Breast epithelium (tissue), 4 donors: ENCODE results near the gene SLC35D1. TPM values are rescaled to one million over a fixed set of nuclear protein-coding genes. Genes with fewer than 3 reads are reported as not detected.

Source experiments
- DNase-seq, 2 donors: peaks; one replicate each; pipeline ENCODE4 v3.0.0-alpha.2; 2019; ENCODE audit warnings: low spot score in 2 of 2
- H3K27ac ChIP-seq, 2 donors: fragments of 200-600 bp; sonication (generic) in 1 of 2; one replicate each; pipeline ENCODE4 v1.5.1; 2016 to 2019; ENCODE audit warnings: mild to moderate bottlenecking in 1 of 2
- H3K27me3 ChIP-seq, 2 donors: fragments of 200-600 bp; sonication (generic) in 1 of 2; one replicate each; pipeline versions ENCODE4 v1.5.1 to v1.6.0; 2017 to 2019; ENCODE audit warnings: control low read depth in 1 of 2, mild to moderate bottlenecking in 1 of 2
- H3K36me3 ChIP-seq: fragments of 200-600 bp; one replicate; pipeline ENCODE4 v1.5.1; 2019
- H3K4me1 ChIP-seq, 2 donors: fragments of 200-600 bp; sonication (generic); one replicate each; pipeline ENCODE4 v1.5.1; 2016 to 2019; ENCODE audit warnings: control low read depth in 1 of 2
- H3K4me3 ChIP-seq, 3 donors: fragments of 200-600 bp; sonication (generic); 1 replicate in 2 of 3; 2 replicates in 1 of 3; pipeline ENCODE4 v1.5.1; 2016 to 2019; ENCODE audit warnings: mild to moderate bottlenecking in 3 of 3, moderate library complexity in 2 of 3
- H3K9me3 ChIP-seq, 2 donors: fragments of 200-600 bp; sonication (generic) in 1 of 2; one replicate each; pipeline ENCODE4 v1.5.1; 2016 to 2019; ENCODE audit warnings: control low read depth in 1 of 2
- POLR2A ChIP-seq: fragments of 450-650 bp; IDR thresholded peaks from one replicate; pipeline ENCODE4 v1.6.1; 2016; ENCODE audit warnings: antibody characterized with exemption, mild to moderate bottlenecking, moderate library complexity
- POLR2AphosphoS5 ChIP-seq, 3 donors: sonication (generic); formaldehyde crosslinking; IDR thresholded peaks; one replicate each; pipeline ENCODE4 v1.6.1; 2017; ENCODE audit warnings: antibody characterized with exemption in 3 of 3
- intact Hi-C: fragments of 100-400 bp; cut with DNase I; formaldehyde crosslinking; loops from one replicate; pipeline ENCODE4 v1.15.1; 2023; ENCODE audit warnings: low total_unique reads
- total RNA-seq, 3 donors: library from RNA; depleted of rRNA; stranded (reverse); fragments of >200 nt; gene quantifications; one replicate each; pipeline ENCODE4 v1.1.0, GENCODE V29; 2016
- TF ChIP-seq, protein P1 (sequence below), 3 donors: fragments of 450-650 bp; IDR thresholded peaks; one replicate each; pipeline ENCODE4 v1.5.1; 2016 to 2017; ENCODE audit warnings: antibody characterized with exemption in 3 of 3, mild to moderate bottlenecking in 3 of 3, moderate library complexity in 3 of 3

SLC35D1 gene
- total RNA-seq, 3 donors from 2014 or later: 10.8 to 16.0 (median 11.5) TPM

DNA sequence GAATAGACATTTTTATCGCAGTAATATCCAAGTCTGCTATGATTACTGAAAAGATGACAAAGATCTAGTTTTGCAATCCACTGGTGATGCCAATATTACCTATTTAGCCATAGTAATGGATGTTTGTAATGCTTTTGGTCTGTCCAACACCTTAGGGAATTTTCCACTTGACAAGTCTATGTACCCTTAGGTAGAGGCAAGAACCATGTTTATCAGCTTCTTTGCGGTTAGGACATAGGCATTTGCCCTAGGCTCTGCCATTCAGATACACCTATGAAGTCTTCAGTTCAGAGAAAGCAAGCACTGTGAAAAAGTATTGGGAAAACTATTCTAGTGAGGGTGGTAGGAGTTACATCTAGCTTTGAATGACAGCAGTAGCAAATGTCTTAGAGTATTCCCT is 40.2 kb upstream of the SLC35D1 start:
- intact Hi-C loops: no loop called here

DNA sequence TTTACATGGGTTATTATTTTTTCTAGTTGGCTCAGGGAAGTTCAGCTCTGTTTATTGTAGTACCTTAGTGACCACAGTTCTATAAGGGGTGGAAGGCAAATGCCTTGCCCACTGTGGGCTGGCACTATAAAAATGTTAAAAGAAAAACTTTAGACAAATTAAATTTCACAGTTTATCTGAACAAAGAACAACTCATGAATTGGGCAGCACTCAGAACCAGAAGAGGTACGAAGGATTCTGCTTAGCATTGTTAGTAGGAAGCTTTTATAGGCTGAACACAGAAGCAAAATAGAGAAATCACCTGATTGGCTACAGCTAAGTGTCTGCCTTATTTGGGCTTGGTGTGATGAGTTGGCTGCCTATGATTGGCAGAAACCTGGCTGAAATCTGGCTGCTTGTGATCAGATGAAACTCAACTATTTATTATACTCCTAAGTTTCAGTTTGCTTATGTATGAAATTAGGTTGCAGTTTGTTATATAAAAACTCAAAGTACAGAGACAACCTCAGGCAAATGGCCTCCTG is 35.8 kb upstream of the SLC35D1 start:
- TF ChIP-seq POLR2A (no peak), POLR2AphosphoS5 (IDR thresholded peaks at IDR 0.05) (no peak)
- TF ChIP-seq, protein P1, sequence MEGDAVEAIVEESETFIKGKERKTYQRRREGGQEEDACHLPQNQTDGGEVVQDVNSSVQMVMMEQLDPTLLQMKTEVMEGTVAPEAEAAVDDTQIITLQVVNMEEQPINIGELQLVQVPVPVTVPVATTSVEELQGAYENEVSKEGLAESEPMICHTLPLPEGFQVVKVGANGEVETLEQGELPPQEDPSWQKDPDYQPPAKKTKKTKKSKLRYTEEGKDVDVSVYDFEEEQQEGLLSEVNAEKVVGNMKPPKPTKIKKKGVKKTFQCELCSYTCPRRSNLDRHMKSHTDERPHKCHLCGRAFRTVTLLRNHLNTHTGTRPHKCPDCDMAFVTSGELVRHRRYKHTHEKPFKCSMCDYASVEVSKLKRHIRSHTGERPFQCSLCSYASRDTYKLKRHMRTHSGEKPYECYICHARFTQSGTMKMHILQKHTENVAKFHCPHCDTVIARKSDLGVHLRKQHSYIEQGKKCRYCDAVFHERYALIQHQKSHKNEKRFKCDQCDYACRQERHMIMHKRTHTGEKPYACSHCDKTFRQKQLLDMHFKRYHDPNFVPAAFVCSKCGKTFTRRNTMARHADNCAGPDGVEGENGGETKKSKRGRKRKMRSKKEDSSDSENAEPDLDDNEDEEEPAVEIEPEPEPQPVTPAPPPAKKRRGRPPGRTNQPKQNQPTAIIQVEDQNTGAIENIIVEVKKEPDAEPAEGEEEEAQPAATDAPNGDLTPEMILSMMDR (IDR thresholded peaks at IDR 0.05): no peak
- H3K9me3 ChIP-seq: no peaks in the 10 kb centered on the region
- no peaks in the 10 kb centered on the region for H3K4me1 ChIP-seq
- no peaks in the 10 kb centered on the region for H3K36me3 ChIP-seq
- intact Hi-C loops: no loop called here
- no peak overlapping the region for H3K27ac ChIP-seq
- no peak overlapping the region for H3K4me3 ChIP-seq
- no peaks in the 10 kb centered on the region for H3K27me3 ChIP-seq
- no peak for DNase-seq

More for the DNA sequence above, 40.2 kb upstream of the SLC35D1 start:
- Histone ChIP-seq H3K9me3 (no peaks in the 10 kb centered on the region), H3K36me3 (no peaks in the 10 kb centered on the region), H3K4me1 (no peaks in the 10 kb centered on the region), H3K27ac (no peak overlapping the region), H3K4me3 (no peak overlapping the region), H3K27me3 (no peaks in the 10 kb centered on the region)
- TF ChIP-seq, protein P1 (IDR thresholded peaks at IDR 0.05): no peak
- no peak for TF ChIP-seq POLR2A
- TF ChIP-seq POLR2AphosphoS5 (IDR thresholded peaks at IDR 0.05): no peak
- no peak for DNase-seq

DNA sequence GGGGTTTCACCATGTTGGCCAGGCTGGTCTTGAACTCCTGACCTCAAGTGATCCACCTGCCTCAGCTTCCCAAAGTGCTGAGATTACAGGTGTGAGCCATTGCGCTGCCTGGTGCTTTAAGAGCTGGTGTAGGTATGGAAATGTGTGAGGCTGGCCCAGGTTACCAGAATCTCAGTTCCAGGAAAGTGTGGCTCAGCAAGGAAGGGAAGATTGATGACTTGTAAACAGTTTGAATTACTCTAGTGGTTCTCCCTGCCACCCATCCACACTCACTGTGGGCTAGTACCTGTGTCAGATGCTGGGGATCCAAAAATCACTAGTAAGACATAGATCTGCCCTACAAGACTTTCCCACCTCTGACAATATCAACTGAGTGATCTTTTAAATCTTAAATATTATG is 34.5 kb upstream of the SLC35D1 start:
- TF ChIP-seq POLR2A (no peak), POLR2AphosphoS5 (IDR thresholded peaks at IDR 0.05) (no peak)
- TF ChIP-seq, protein P1 (IDR thresholded peaks at IDR 0.05): no peak
- DNase-seq: no peak
- H3K9me3 ChIP-seq: no peaks in the 10 kb centered on the region
- no peaks in the 10 kb centered on the region for H3K4me1 ChIP-seq
- no peaks in the 10 kb centered on the region for H3K36me3 ChIP-seq
- intact Hi-C loops: no loop called here
- H3K27ac ChIP-seq: no peak overlapping the region
- H3K4me3 ChIP-seq: no peak overlapping the region
- no peaks in the 10 kb centered on the region for H3K27me3 ChIP-seq

DNA sequence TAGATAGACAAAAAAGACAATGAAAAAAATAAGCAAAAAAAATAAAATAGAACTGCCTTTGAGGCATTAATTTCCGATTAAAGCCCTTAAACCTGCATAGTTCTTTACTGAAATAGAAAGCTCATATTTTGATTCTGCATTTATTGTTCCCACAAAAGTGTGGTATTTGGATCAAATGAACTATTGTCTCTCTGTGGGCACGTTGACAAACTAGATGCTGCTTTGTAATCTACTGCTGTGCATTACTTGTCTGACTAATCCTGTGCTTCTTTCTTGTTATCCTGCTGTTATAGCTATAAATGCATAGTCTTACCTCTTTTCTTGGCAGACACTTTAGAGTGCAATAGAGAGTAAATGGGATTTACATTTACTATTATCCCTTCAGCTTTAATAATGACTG is 31.4 kb upstream of the SLC35D1 start:
- DNase-seq: no peak
- intact Hi-C loops: no loop called here
- H3K27ac ChIP-seq: no peak overlapping the region
- H3K9me3 ChIP-seq: no peaks in the 10 kb centered on the region
- H3K27me3 ChIP-seq: no peaks in the 10 kb centered on the region
- no peaks in the 10 kb centered on the region for H3K36me3 ChIP-seq
- TF ChIP-seq POLR2A: no peak
- H3K4me3 ChIP-seq: no peak overlapping the region
- no peaks in the 10 kb centered on the region for H3K4me1 ChIP-seq

DNA sequence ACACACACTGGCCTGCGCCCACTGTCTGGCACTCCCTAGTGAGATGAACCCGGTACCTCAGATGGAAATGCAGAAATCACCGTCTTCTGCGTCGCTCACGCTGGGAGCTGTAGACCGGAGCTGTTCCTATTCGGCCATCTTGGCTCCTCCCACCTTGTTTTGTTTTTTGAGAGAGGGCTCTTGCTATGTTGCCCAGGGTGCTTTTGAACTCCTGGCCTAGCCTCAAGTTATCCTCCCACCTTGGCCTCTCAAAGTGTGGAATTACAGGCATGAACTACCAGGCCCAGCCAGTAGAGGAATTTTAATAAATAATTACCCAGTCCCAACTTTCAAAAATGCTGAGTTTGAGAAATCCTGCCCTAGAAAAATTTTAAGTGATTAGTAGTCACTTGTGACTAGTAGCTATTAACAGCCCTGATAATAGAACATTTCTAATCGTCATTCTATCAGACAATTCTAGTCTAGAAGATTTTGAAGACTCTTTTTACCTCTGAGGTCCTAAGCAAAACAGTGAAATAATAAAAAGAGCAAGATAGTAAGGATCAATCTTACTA is 30.9 kb upstream of the SLC35D1 start:
- TF ChIP-seq POLR2A (no peak), POLR2AphosphoS5 (IDR thresholded peaks at IDR 0.05) (no peak)
- TF ChIP-seq, protein P1 (IDR thresholded peaks at IDR 0.05): no peak
- Histone ChIP-seq H3K27me3 (no peaks in the 10 kb centered on the region), H3K9me3 (no peaks in the 10 kb centered on the region), H3K27ac (no peak overlapping the region), H3K36me3 (no peaks in the 10 kb centered on the region), H3K4me1 (no peaks in the 10 kb centered on the region), H3K4me3 (no peak overlapping the region)
- no peak for DNase-seq
- intact Hi-C loops: no loop called here

DNA sequence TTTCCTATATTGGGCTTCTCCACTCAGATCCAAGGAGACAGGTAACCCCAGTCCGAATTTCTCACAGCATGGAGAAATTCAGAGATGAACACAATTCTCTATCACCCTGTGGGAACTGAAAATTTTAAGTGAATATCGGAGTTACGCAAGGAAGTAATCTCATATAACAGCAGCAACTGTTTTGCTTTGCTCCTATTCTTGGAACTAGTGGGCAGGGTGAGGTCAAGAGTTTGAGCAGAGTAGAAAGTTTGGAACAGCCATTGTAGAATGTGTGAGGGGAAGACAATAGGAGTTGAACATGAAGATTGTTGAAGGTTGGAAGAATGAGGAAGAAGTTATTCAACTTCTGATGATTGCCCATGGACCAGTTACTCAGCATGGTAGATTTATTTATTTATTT is 24.3 kb upstream of the SLC35D1 start:
- DNase-seq: no peak
- no peak overlapping the region for H3K27ac ChIP-seq
- H3K4me1 ChIP-seq: no peaks in the 10 kb centered on the region
- intact Hi-C loops: no loop called here
- H3K27me3 ChIP-seq: no peaks in the 10 kb centered on the region
- H3K4me3 ChIP-seq: no peak overlapping the region
- TF ChIP-seq POLR2AphosphoS5 (IDR thresholded peaks at IDR 0.05): no peak
- TF ChIP-seq, protein P1 (IDR thresholded peaks at IDR 0.05): no peak
- no peak for TF ChIP-seq POLR2A
- no peaks in the 10 kb centered on the region for H3K9me3 ChIP-seq
- H3K36me3 ChIP-seq: no peaks in the 10 kb centered on the region
